Liver (tissue), 9 donors: ENCODE data around the gene SEMA5A. TPM values are rescaled to one million over a fixed set of nuclear protein-coding genes. Genes with fewer than 3 reads are reported as not detected.

ENCODE experiments used
- DNase-seq: peaks from one replicate; pipeline ENCODE4 v3.0.0-alpha.2; 2017; ENCODE audit warnings: low spot score
- H3K27ac ChIP-seq, 2 donors: one replicate each; pipeline ENCODE4 v1.7.0; 2013; ENCODE audit warnings: inconsistent platforms in 2 of 2, low read length in 2 of 2, control low read depth in 1 of 2, low read depth in 1 of 2, mild to moderate bottlenecking in 1 of 2
- H3K27me3 ChIP-seq, 4 donors: one replicate each; pipeline versions ENCODE4 v1.6.1 to v1.7.0; 2013; ENCODE audit warnings: low read length in 3 of 4, inconsistent platforms in 1 of 4, mild to moderate bottlenecking in 1 of 4, moderate library complexity in 1 of 4; ENCODE audit not compliant: control insufficient read depth in 4 of 4, insufficient read depth in 4 of 4
- H3K36me3 ChIP-seq, 4 donors: one replicate each; pipeline versions ENCODE4 v1.6.1 to v1.7.0; 2013; ENCODE audit warnings: low read length in 3 of 4, mild to moderate bottlenecking in 3 of 4, low read depth in 1 of 4, moderate library complexity in 1 of 4; ENCODE audit not compliant: control insufficient read depth in 4 of 4, insufficient read depth in 3 of 4
- H3K4me1 ChIP-seq, 4 donors: one replicate each; pipeline versions ENCODE4 v1.6.1 to v1.7.0; 2013; ENCODE audit warnings: low read length in 3 of 4, mild to moderate bottlenecking in 3 of 4, moderate library complexity in 1 of 4; ENCODE audit not compliant: control insufficient read depth in 4 of 4, insufficient read depth in 4 of 4
- H3K4me3 ChIP-seq, 3 donors: one replicate each; pipeline versions ENCODE4 v1.6.1 to v1.7.0; 2013; ENCODE audit warnings: low read length in 3 of 3, control low read depth in 1 of 3, low read depth in 1 of 3, mild to moderate bottlenecking in 1 of 3
- H3K9ac ChIP-seq, 2 donors: one replicate each; pipeline ENCODE4 v1.7.0; 2013; ENCODE audit warnings: low read length in 2 of 2, mild to moderate bottlenecking in 2 of 2, moderate library complexity in 2 of 2, control low read depth in 1 of 2, low read depth in 1 of 2
- H3K9me3 ChIP-seq, 4 donors: one replicate each; pipeline versions ENCODE4 v1.6.1 to v1.7.0; 2013; ENCODE audit warnings: low read length in 3 of 4; ENCODE audit not compliant: control insufficient read depth in 4 of 4
- EGR1 ChIP-seq, 2 donors: IDR thresholded peaks; 2 replicates each; pipeline ENCODE4 v1.6.1; 2016 to 2018; ENCODE audit warnings: antibody characterized with exemption in 2 of 2, low read depth in 2 of 2
- FOXA1 ChIP-seq: IDR thresholded peaks from 2 replicates; pipeline ENCODE4 v1.6.1; 2016; ENCODE audit warnings: antibody characterized with exemption
- FOXA2 ChIP-seq: IDR thresholded peaks from 2 replicates; pipeline ENCODE4 v1.6.1; 2016; ENCODE audit warnings: antibody characterized with exemption
- GABPA ChIP-seq, 2 donors: IDR thresholded peaks in 1 of 2; conservative IDR thresholded peaks in 1 of 2; 2 replicates each; pipeline ENCODE4 v1.6.1; 2016; ENCODE audit warnings: antibody characterized with exemption in 2 of 2, mild to moderate bottlenecking in 1 of 2, moderate library complexity in 1 of 2
- HNF4A ChIP-seq, 2 donors: conservative IDR thresholded peaks; 2 replicates each; pipeline ENCODE4 v1.6.1; 2016; ENCODE audit warnings: antibody characterized with exemption in 2 of 2, mild to moderate bottlenecking in 2 of 2
- HNF4G ChIP-seq: IDR thresholded peaks from 2 replicates; pipeline ENCODE4 v1.6.1; 2016; ENCODE audit warnings: antibody characterized with exemption
- JUND ChIP-seq, 2 donors: IDR thresholded peaks; 2 replicates each; pipeline ENCODE4 v1.6.1; 2016; ENCODE audit warnings: antibody characterized with exemption in 2 of 2
- NR2F2 ChIP-seq: IDR thresholded peaks from 2 replicates; pipeline ENCODE4 v1.6.1; 2016; ENCODE audit warnings: antibody characterized with exemption
- RAD21 ChIP-seq, 2 donors: IDR thresholded peaks; 2 replicates each; pipeline ENCODE4 v1.6.1; 2016; ENCODE audit warnings: antibody characterized with exemption in 2 of 2, mild to moderate bottlenecking in 2 of 2
- RXRA ChIP-seq, 2 donors: IDR thresholded peaks; 2 replicates each; pipeline ENCODE4 v1.6.1; 2017 to 2018; ENCODE audit warnings: antibody characterized with exemption in 2 of 2, mild to moderate bottlenecking in 1 of 2
- SP1 ChIP-seq: IDR thresholded peaks from 2 replicates; pipeline ENCODE4 v1.6.1; 2018; ENCODE audit warnings: antibody characterized with exemption, mild to moderate bottlenecking
- TAF1 ChIP-seq: conservative IDR thresholded peaks from 2 replicates; pipeline ENCODE4 v1.6.1; 2016; ENCODE audit warnings: antibody characterized with exemption, mild to moderate bottlenecking
- YY1 ChIP-seq: IDR thresholded peaks from 2 replicates; pipeline ENCODE4 v1.6.1; 2016; ENCODE audit warnings: antibody characterized with exemption, mild to moderate bottlenecking
- polyA plus RNA-seq, 2 donors: library from polyadenylated mRNA; stranded (reverse) in 1 of 2; unstranded in 1 of 2; fragments of 200-250 nt in 1 of 2; fragments of >200 nt in 1 of 2; fragmentation: Nextera tagmentation in 1 of 2; extraction: Ambion mirVana in 1 of 2; gene quantifications; one replicate each; pipeline versions ENCODE4 v1.2.1 to v1.2.3, GENCODE V29; 2013 to 2015
- total RNA-seq, 2 donors: library from RNA; depleted of rRNA; stranded (reverse); fragments of >200 nt; gene quantifications; one replicate each; pipeline ENCODE4 v1.2.3, GENCODE V29; 2014
- TF ChIP-seq, protein P1 (sequence below): IDR thresholded peaks from 2 replicates; pipeline ENCODE4 v1.6.1; 2016; ENCODE audit warnings: antibody characterized with exemption
- TF ChIP-seq, protein P2 (sequence below): fragments of 150-350 bp; IDR thresholded peaks from 2 replicates; pipeline ENCODE4 v1.5.1; 2017; ENCODE audit warnings: improper control_type of control experiment, low read depth, low read length; ENCODE audit not compliant: missing input control
- TF ChIP-seq, protein P3 (sequence below): IDR thresholded peaks from 2 replicates; pipeline ENCODE4 v1.6.1; 2016; ENCODE audit warnings: antibody characterized with exemption
- TF ChIP-seq, protein P4 (sequence below): IDR thresholded peaks from 2 replicates; pipeline ENCODE4 v1.6.1; 2016; ENCODE audit warnings: antibody characterized with exemption
- TF ChIP-seq, protein P5 (sequence below): IDR thresholded peaks from 2 replicates; pipeline ENCODE4 v1.6.1; 2016; ENCODE audit warnings: antibody characterized with exemption, mild to moderate bottlenecking
- donor health status: healthy.
- donor health status: healthy.
- donor health status: healthy.
- donor health status: healthy.
- donor health status: healthy.

The SEMA5A gene
- total and polyA plus RNA-seq, 4 donors: 1.1 to 5.8 (median 3.2) TPM

DNA sequence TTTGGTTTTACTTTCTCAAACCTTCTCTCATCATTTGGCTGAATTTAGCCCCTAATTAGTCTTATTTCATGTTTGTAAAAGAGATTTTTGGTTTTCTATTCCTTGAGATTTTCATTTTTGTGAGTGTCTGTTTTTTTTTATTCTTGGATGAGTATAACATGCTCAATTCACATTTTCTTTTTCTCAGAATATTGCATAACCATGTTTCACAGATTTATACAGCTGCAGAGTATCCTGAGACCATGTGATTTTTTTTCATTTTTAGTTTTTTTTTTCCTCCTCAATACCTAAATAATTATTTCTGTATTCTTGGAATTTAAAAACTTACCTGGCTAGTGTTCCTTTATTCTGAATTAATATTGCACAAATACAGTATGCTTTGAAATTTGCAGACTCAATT is 361.9 kb downstream of the SEMA5A start:
- no peak overlapping the region for H3K27ac ChIP-seq
- H3K36me3 ChIP-seq: no peaks in the 10 kb centered on the region
- H3K27me3 ChIP-seq: no peaks in the 10 kb centered on the region
- H3K9ac ChIP-seq: no peak overlapping the region
- TF ChIP-seq, protein P1, sequence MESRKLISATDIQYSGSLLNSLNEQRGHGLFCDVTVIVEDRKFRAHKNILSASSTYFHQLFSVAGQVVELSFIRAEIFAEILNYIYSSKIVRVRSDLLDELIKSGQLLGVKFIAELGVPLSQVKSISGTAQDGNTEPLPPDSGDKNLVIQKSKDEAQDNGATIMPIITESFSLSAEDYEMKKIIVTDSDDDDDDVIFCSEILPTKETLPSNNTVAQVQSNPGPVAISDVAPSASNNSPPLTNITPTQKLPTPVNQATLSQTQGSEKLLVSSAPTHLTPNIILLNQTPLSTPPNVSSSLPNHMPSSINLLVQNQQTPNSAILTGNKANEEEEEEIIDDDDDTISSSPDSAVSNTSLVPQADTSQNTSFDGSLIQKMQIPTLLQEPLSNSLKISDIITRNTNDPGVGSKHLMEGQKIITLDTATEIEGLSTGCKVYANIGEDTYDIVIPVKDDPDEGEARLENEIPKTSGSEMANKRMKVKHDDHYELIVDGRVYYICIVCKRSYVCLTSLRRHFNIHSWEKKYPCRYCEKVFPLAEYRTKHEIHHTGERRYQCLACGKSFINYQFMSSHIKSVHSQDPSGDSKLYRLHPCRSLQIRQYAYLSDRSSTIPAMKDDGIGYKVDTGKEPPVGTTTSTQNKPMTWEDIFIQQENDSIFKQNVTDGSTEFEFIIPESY: no peak
- TF ChIP-seq HNF4A (conservative IDR thresholded peaks at IDR 0.05): no peak
- TF ChIP-seq, protein P2, sequence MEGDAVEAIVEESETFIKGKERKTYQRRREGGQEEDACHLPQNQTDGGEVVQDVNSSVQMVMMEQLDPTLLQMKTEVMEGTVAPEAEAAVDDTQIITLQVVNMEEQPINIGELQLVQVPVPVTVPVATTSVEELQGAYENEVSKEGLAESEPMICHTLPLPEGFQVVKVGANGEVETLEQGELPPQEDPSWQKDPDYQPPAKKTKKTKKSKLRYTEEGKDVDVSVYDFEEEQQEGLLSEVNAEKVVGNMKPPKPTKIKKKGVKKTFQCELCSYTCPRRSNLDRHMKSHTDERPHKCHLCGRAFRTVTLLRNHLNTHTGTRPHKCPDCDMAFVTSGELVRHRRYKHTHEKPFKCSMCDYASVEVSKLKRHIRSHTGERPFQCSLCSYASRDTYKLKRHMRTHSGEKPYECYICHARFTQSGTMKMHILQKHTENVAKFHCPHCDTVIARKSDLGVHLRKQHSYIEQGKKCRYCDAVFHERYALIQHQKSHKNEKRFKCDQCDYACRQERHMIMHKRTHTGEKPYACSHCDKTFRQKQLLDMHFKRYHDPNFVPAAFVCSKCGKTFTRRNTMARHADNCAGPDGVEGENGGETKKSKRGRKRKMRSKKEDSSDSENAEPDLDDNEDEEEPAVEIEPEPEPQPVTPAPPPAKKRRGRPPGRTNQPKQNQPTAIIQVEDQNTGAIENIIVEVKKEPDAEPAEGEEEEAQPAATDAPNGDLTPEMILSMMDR: no peak
- TF ChIP-seq, protein P3, sequence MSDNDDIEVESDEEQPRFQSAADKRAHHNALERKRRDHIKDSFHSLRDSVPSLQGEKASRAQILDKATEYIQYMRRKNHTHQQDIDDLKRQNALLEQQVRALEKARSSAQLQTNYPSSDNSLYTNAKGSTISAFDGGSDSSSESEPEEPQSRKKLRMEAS: no peak
- no peak for TF ChIP-seq TAF1
- TF ChIP-seq FOXA2: no peak
- TF ChIP-seq EGR1 (IDR thresholded peaks at IDR 0.05; ENCODE audit: low read depth in 2 of 2): no peak
- TF ChIP-seq HNF4G: no peak
- TF ChIP-seq RAD21 (IDR thresholded peaks at IDR 0.05): no peak
- no peak for TF ChIP-seq YY1
- TF ChIP-seq, protein P4, sequence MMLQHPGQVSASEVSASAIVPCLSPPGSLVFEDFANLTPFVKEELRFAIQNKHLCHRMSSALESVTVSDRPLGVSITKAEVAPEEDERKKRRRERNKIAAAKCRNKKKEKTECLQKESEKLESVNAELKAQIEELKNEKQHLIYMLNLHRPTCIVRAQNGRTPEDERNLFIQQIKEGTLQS: no peak
- TF ChIP-seq NR2F2: no peak
- no peak for TF ChIP-seq GABPA (IDR thresholded peaks at IDR 0.05 in 1 of 2, conservative IDR thresholded peaks at IDR 0.05 in 1 of 2)
- no peak for TF ChIP-seq SP1
- TF ChIP-seq, protein P5, sequence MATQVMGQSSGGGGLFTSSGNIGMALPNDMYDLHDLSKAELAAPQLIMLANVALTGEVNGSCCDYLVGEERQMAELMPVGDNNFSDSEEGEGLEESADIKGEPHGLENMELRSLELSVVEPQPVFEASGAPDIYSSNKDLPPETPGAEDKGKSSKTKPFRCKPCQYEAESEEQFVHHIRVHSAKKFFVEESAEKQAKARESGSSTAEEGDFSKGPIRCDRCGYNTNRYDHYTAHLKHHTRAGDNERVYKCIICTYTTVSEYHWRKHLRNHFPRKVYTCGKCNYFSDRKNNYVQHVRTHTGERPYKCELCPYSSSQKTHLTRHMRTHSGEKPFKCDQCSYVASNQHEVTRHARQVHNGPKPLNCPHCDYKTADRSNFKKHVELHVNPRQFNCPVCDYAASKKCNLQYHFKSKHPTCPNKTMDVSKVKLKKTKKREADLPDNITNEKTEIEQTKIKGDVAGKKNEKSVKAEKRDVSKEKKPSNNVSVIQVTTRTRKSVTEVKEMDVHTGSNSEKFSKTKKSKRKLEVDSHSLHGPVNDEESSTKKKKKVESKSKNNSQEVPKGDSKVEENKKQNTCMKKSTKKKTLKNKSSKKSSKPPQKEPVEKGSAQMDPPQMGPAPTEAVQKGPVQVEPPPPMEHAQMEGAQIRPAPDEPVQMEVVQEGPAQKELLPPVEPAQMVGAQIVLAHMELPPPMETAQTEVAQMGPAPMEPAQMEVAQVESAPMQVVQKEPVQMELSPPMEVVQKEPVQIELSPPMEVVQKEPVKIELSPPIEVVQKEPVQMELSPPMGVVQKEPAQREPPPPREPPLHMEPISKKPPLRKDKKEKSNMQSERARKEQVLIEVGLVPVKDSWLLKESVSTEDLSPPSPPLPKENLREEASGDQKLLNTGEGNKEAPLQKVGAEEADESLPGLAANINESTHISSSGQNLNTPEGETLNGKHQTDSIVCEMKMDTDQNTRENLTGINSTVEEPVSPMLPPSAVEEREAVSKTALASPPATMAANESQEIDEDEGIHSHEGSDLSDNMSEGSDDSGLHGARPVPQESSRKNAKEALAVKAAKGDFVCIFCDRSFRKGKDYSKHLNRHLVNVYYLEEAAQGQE: no peak
- TF ChIP-seq FOXA1: no peak
- no peak for TF ChIP-seq RXRA (IDR thresholded peaks at IDR 0.05)
- no peak for TF ChIP-seq JUND (IDR thresholded peaks at IDR 0.05)
- peaks cover 0 to 5% (median 0%) of the 10 kb centered on the region in 4 donors for H3K4me1 ChIP-seq
- no peak overlapping the region for H3K4me3 ChIP-seq
- DNase-seq: no peak
- no peaks in the 10 kb centered on the region for H3K9me3 ChIP-seq
